GM18508 (cell line): Measurements from ENCODE around the gene NCAM2.

Source experiments
- ATAC-seq: cut with Tn5 transposase; IDR thresholded peaks from one replicate; pipeline ENCODE4 v1.9.1; 2021; ENCODE audit warnings: moderate number of reproducible peaks; ENCODE audit not compliant: insufficient read depth, unreplicated experiment

The NCAM2 gene

GRCh38 chr21:21203822-21204339, 205.7 kb downstream of the NCAM2 start:
- ATAC-seq: no peak

DNA sequence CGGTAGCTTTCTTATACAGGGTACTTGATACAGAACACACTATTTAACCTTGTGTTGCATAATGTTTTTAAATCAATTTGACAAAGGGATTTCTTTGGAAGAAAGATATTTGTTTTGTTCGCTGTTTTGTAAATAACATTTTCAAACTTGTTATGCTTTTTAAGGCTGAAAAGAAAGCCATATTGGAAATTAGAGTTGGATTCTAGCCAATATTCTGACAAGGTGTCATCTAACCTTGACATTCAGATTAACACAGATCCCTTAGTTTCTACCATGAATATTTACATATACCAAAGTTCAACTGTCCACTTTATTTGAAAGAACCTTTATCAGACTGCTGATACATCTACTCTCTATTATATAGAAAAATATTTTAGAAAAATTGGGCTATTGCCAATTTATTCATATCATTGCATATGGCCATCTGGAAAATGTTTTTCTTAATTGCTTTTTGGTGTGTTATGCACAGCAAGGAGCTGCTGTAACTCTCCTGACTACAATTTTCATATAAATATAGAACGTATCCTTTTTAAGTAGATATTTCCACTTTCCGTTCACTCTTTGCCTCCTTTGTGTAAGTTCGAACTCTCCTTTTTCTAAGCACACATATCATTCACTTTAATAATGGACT, 206.3 kb downstream of the NCAM2 start:
- ATAC-seq: no peak

GRCh38 chr21:21205604-21206003, 207.4 kb downstream of the NCAM2 start:
- ATAC-seq: no peak

GRCh38 chr21:21210552-21210951, 212.3 kb downstream of the NCAM2 start:
- ATAC-seq: no peak

DNA sequence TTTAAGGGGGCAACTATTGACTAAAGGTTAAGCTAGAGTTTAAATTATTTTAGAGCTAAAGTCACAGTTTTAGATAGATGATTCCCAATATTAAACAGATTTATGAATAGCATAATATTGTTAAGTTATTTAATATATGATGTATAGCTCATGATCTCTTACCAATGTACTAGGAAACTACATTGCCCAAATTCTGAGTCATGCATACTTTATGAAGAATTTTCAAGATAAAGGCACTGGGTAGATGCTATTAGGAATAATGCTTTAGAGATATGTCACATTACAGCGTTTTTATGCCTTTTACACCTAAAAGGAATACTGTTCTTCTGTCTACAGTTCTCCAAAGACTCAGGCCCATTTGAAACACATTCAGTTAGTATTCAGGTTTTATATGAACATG, 215.1 kb downstream of the NCAM2 start:
- ATAC-seq: no peak

DNA sequence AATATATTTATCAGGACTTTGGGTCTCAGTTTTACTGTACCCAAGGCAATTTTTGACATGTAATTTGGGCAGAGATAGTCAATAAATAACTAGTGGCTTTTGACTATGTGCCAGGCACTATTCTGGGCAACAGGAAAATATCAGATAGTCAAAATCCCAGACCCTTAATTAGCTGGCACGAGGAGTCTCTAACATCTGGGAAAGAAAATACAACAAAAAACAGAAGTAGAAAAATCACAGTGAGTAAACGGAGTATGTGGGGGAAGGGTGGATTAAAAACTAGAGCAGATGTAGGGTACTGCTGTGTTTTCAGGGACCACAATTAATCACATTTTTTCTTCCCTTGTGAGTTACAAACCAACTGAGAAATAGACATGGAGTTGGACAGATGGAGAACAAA, 217.8 kb downstream of the NCAM2 start:
- ATAC-seq: no peak

DNA sequence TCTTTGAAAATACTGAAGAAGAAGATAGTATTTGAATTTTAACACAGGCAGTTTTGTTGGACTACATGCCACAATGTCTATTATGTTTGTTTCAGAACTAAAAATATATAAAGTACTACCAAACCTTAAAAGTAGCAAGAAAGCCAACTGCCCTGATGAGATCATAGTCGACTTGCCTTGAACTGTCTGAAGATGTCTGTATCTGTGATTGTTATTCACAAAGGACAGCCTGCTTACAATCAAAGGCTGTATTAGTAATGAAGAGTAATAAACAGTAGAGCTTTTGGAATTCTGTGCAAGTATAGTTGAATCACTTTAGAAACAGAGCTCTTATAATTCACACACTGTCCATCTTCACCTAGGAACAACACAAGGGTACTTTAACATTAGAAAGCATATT, 228.3 kb downstream of the NCAM2 start:
- no peak for ATAC-seq

GRCh38 chr21:21230672-21231071, 232.5 kb downstream of the NCAM2 start:
- no peak for ATAC-seq

DNA sequence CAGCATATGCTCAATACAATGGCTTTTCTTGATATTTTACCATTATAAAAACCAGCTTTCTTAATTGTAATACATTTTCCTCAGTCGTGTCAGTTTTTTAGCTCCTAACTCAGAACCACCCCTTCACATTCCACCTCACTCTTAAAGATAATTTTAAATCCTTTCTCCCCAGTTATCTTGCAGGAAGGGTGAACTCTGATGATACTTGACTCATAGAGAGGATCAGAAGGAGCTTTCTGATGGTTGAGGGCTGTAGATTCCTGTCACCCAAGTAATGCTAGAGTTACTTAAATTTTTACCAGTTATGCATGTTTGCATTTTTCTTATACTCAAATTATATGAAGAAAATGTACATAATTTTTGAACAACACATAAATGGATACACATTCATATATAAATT, 233.7 kb downstream of the NCAM2 start:
- ATAC-seq: no peak

DNA sequence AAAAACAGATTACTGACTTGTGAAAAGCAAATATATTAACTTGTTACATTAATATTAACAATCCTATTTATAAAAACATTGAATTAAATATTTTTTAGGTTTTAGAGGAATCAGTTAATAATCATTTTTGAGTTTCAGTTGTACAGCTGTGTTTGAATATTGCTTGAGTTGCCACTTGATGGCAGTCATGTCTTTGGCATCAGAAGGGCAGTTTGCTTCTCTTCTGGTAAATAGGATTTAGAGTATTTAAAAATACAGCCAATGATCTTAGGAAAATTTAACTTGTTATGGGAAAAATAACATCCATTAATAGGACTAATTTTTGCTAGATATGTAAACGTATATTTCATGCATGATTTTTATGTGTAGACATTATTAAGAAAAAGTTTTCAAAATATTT, 234.1 kb downstream of the NCAM2 start:
- ATAC-seq: no peak

GRCh38 chr21:21233051-21233450, 234.8 kb downstream of the NCAM2 start:
- no peak for ATAC-seq

GRCh38 chr21:21236996-21237395, 238.8 kb downstream of the NCAM2 start:
- ATAC-seq: no peak

- ATAC-seq: no peak
Measured at GRCh38 chr21:21238629-21239400, 240.6 kb downstream of the NCAM2 start.

- ATAC-seq: no peak
Measured at GRCh38 chr21:21241391-21241790, 243.2 kb downstream of the NCAM2 start.

DNA sequence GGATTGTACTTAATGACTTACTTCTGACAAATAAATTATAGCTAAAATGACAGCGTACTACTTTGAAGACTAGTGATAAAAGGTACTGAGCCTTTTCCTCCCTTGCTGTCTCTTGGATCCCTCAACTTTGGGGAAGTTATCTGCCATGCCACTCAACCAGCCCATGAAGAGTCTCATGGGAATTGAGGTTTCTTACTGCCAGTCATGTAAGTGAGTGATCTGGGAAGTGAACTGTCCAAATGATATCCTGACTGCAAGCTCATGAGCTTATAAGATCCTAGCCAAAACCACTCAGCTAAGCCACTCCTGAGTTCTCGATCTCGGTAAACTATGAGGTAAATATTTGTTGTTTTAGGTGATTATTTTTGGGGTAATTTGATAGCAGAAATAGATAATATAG, 247.8 kb downstream of the NCAM2 start:
- ATAC-seq: no peak

GRCh38 chr21:21247424-21247823, 249.2 kb downstream of the NCAM2 start:
- no peak for ATAC-seq

- ATAC-seq: no peak
Measured at GRCh38 chr21:21262048-21262447, 263.8 kb downstream of the NCAM2 start.

- ATAC-seq: no peak
Measured at GRCh38 chr21:21268061-21268471, 269.9 kb downstream of the NCAM2 start.

- ATAC-seq: no peak
Measured at GRCh38 chr21:21268885-21269284, 270.7 kb downstream of the NCAM2 start.

DNA sequence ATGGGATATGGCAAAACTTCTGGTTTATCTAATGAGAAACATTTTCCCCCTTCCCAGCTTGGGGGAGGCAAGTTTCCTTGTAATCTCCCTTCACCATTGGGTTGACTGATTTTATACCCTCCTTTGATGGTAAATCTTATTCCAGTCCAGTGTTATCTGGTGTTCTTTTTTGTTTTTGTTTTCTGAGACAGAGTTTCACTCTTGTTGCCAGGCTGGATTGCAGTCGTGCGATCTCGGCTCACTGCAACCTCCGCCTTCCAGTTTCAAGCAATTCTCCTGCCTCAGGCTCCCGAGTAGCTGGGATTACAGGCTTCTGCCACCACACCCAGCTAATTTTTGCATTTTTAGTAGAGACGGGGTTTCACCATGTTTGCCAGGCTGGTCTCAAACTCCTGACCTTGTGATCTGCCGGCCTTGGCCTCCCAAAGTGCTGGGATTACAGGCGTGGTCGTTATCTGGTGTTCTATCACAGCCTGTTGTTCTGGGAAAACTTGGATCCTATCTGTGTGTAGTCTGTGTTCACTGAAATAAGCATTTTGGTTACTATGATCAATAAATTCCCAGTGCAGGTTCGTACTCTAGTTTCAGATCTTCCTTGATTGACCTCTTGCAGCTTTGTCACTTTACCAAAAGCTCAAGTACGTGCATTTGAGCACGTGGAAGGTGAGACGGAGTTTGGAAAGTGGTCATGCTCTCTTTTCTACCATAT, 281.1 kb downstream of the NCAM2 start:
- no peak for ATAC-seq

DNA sequence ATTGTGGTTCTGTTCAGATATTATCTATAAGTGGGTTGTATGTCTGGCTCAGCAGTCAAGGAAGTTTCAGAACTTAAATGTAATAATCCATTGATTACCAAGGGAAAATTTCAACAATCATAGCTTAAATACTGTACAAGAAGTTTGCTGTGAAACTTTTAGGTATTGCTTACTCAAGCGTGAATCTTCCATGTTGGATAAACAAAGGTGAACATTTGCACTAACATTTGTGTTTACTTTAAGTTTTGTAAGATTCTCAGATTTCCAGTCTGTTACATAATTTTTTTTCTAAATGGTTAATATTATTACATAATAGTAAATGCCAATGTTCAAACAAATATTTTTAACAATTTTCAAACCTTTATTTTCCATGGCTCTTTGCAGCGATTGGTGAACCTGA, 285.6 kb downstream of the NCAM2 start:
- no peak for ATAC-seq
